ENCODE data around the gene FARS2.

FARS2 gene

GRCh38 chr6:5361396-5361795 lies 100.1 kb downstream of the FARS2 start:
- H3K27me3 Mint-ChIP-seq, result no peaks in the 10 kb centered on the region
- no peak overlapping the region for H3K4me3 Mint-ChIP-seq
- no peaks in the 10 kb centered on the region for H3K9me3 Mint-ChIP-seq
- ATAC-seq (replicated peaks) (no peak), DNase-seq (no peak)
- H3K4me1 Mint-ChIP-seq (ENCODE audit: low read depth in 2 of 2), result peaks cover 10 to 15% of the 10 kb centered on the region in 2 donors
- no peaks in the 10 kb centered on the region for H3K36me3 Mint-ChIP-seq (ENCODE audit: insufficient read depth)
- H3K27ac Mint-ChIP-seq, result no peak overlapping the region

- DNase-seq (no peak), ATAC-seq (replicated peaks) (no peak)
- no peaks in the 10 kb centered on the region for H3K27me3 Mint-ChIP-seq
- H3K36me3 Mint-ChIP-seq (ENCODE audit: insufficient read depth), result no peaks in the 10 kb centered on the region
- H3K4me1 Mint-ChIP-seq (ENCODE audit: low read depth in 2 of 2), result peaks cover 9 to 17% of the 10 kb centered on the region in 2 donors
- H3K9me3 Mint-ChIP-seq, result no peaks in the 10 kb centered on the region
- H3K27ac Mint-ChIP-seq, result no peak overlapping the region
- no peak overlapping the region for H3K4me3 Mint-ChIP-seq
These were observed 104.3 kb downstream of the FARS2 start for GRCh38 chr6:5365436-5366195.

GRCh38 chr6:5366941-5367340 lies 105.6 kb downstream of the FARS2 start:
- no peak overlapping the region for H3K4me3 Mint-ChIP-seq
- H3K27me3 Mint-ChIP-seq, result no peaks in the 10 kb centered on the region
- H3K27ac Mint-ChIP-seq, result no peak overlapping the region
- ATAC-seq (replicated peaks) (no peak), DNase-seq (no peak)
- H3K9me3 Mint-ChIP-seq, result no peaks in the 10 kb centered on the region
- peaks cover 9 to 17% of the 10 kb centered on the region in 2 donors for H3K4me1 Mint-ChIP-seq (ENCODE audit: low read depth in 2 of 2)
- H3K36me3 Mint-ChIP-seq (ENCODE audit: insufficient read depth), result peaks cover 2% of the 10 kb centered on the region

- H3K9me3 Mint-ChIP-seq, result no peaks in the 10 kb centered on the region
- no peak for DNase-seq
- peaks cover 2% of the 10 kb centered on the region for H3K36me3 Mint-ChIP-seq (ENCODE audit: insufficient read depth)
- H3K27ac Mint-ChIP-seq, result no peak overlapping the region
- no peaks in the 10 kb centered on the region for H3K27me3 Mint-ChIP-seq
- no peak for ATAC-seq (replicated peaks)
- H3K4me1 Mint-ChIP-seq (ENCODE audit: low read depth in 2 of 2), result peaks cover 9 to 17% of the 10 kb centered on the region in 2 donors
- H3K4me3 Mint-ChIP-seq, result no peak overlapping the region
These were observed 106.2 kb downstream of the FARS2 start for GRCh38 chr6:5367510-5367909.

- Mint-ChIP-seq H3K27ac (no peak overlapping the region), H3K9me3 (no peaks in the 10 kb centered on the region), H3K36me3 (ENCODE audit: insufficient read depth) (peaks cover 6% of the 10 kb centered on the region), H3K4me3 (no peak overlapping the region), H3K27me3 (no peaks in the 10 kb centered on the region), H3K4me1 (ENCODE audit: low read depth in 2 of 2) (peaks cover 0 to 3% of the 10 kb centered on the region in 2 donors)
- no peak for DNase-seq
- no peak for ATAC-seq (replicated peaks)
These were observed 112.1 kb downstream of the FARS2 start for GRCh38 chr6:5373430-5373829.

GRCh38 chr6:5378331-5378730 lies 117.0 kb downstream of the FARS2 start:
- Mint-ChIP-seq H3K4me1 (ENCODE audit: low read depth in 2 of 2) (peaks cover 8 to 9% of the 10 kb centered on the region in 2 donors), H3K27me3 (no peaks in the 10 kb centered on the region), H3K4me3 (no peak overlapping the region), H3K36me3 (ENCODE audit: insufficient read depth) (peaks cover 4% of the 10 kb centered on the region), H3K9me3 (no peaks in the 10 kb centered on the region), H3K27ac (peak overlapping the region in 1 of 2 donors; percentile 30)
- DNase-seq, result no peak
- no peak for ATAC-seq (replicated peaks)

- DNase-seq (no peak), ATAC-seq (replicated peaks) (no peak)
- H3K9me3 Mint-ChIP-seq, result no peaks in the 10 kb centered on the region
- H3K4me1 Mint-ChIP-seq (ENCODE audit: low read depth in 2 of 2), result peaks cover 8 to 9% of the 10 kb centered on the region in 2 donors
- no peak overlapping the region for H3K4me3 Mint-ChIP-seq
- H3K27me3 Mint-ChIP-seq, result no peaks in the 10 kb centered on the region
- peaks cover 4% of the 10 kb centered on the region for H3K36me3 Mint-ChIP-seq (ENCODE audit: insufficient read depth)
- no peak overlapping the region for H3K27ac Mint-ChIP-seq
These were observed 118.4 kb downstream of the FARS2 start for GRCh38 chr6:5379647-5380242.

GRCh38 chr6:5383856-5384255 lies 122.5 kb downstream of the FARS2 start:
- Mint-ChIP-seq H3K9me3 (no peaks in the 10 kb centered on the region), H3K4me3 (no peak overlapping the region), H3K27me3 (no peaks in the 10 kb centered on the region), H3K36me3 (ENCODE audit: insufficient read depth) (no peaks in the 10 kb centered on the region), H3K27ac (no peak overlapping the region), H3K4me1 (ENCODE audit: low read depth in 2 of 2) (peaks cover 8 to 10% of the 10 kb centered on the region in 2 donors)
- DNase-seq (no peak), ATAC-seq (replicated peaks) (no peak)

- H3K27ac Mint-ChIP-seq, result no peak overlapping the region
- DNase-seq, result no peak
- no peak for ATAC-seq (replicated peaks)
- H3K9me3 Mint-ChIP-seq, result no peaks in the 10 kb centered on the region
- no peak overlapping the region for H3K4me3 Mint-ChIP-seq
- H3K27me3 Mint-ChIP-seq, result no peaks in the 10 kb centered on the region
- no peaks in the 10 kb centered on the region for H3K36me3 Mint-ChIP-seq (ENCODE audit: insufficient read depth)
- H3K4me1 Mint-ChIP-seq (ENCODE audit: low read depth in 2 of 2), result peaks cover 10 to 14% of the 10 kb centered on the region in 2 donors
These were observed 123.0 kb downstream of the FARS2 start for GRCh38 chr6:5384276-5384675.

GRCh38 chr6:5388326-5388725 lies 127.0 kb downstream of the FARS2 start:
- no peaks in the 10 kb centered on the region for H3K9me3 Mint-ChIP-seq
- H3K27me3 Mint-ChIP-seq, result no peaks in the 10 kb centered on the region
- H3K27ac Mint-ChIP-seq, result no peak overlapping the region
- no peaks in the 10 kb centered on the region for H3K36me3 Mint-ChIP-seq (ENCODE audit: insufficient read depth)
- DNase-seq, result no peak
- ATAC-seq (replicated peaks), result no peak
- H3K4me3 Mint-ChIP-seq, result no peak overlapping the region
- peaks cover 5 to 19% of the 10 kb centered on the region in 2 donors for H3K4me1 Mint-ChIP-seq (ENCODE audit: low read depth in 2 of 2)

GRCh38 chr6:5389086-5389745 lies 127.9 kb downstream of the FARS2 start:
- Mint-ChIP-seq H3K27ac (no peak overlapping the region), H3K4me1 (ENCODE audit: low read depth in 2 of 2) (peaks cover 7 to 16% of the 10 kb centered on the region in 2 donors), H3K27me3 (no peaks in the 10 kb centered on the region), H3K36me3 (ENCODE audit: insufficient read depth) (no peaks in the 10 kb centered on the region), H3K4me3 (no peak overlapping the region), H3K9me3 (no peaks in the 10 kb centered on the region)
- no peak for DNase-seq
- ATAC-seq (replicated peaks), result no peak

- no peaks in the 10 kb centered on the region for H3K9me3 Mint-ChIP-seq
- H3K36me3 Mint-ChIP-seq (ENCODE audit: insufficient read depth), result no peaks in the 10 kb centered on the region
- no peak overlapping the region for H3K27ac Mint-ChIP-seq
- ATAC-seq (replicated peaks) (no peak), DNase-seq (no peak)
- no peaks in the 10 kb centered on the region for H3K27me3 Mint-ChIP-seq
- peaks cover 7 to 16% of the 10 kb centered on the region in 2 donors for H3K4me1 Mint-ChIP-seq (ENCODE audit: low read depth in 2 of 2)
- H3K4me3 Mint-ChIP-seq, result no peak overlapping the region
These were observed 128.9 kb downstream of the FARS2 start for GRCh38 chr6:5390177-5390576.

- no peaks in the 10 kb centered on the region for H3K36me3 Mint-ChIP-seq (ENCODE audit: insufficient read depth)
- H3K27me3 Mint-ChIP-seq, result no peaks in the 10 kb centered on the region
- H3K4me3 Mint-ChIP-seq, result no peak overlapping the region
- ATAC-seq (replicated peaks) (no peak), DNase-seq (no peak)
- H3K27ac Mint-ChIP-seq, result no peak overlapping the region
- H3K4me1 Mint-ChIP-seq (ENCODE audit: low read depth in 2 of 2), result peaks cover 8 to 11% of the 10 kb centered on the region in 2 donors
- H3K9me3 Mint-ChIP-seq, result no peaks in the 10 kb centered on the region
These were observed 133.0 kb downstream of the FARS2 start for GRCh38 chr6:5394280-5394679.

GRCh38 chr6:5395719-5396118 lies 134.4 kb downstream of the FARS2 start:
- peaks cover 4 to 10% of the 10 kb centered on the region in 2 donors for H3K4me1 Mint-ChIP-seq (ENCODE audit: low read depth in 2 of 2)
- no peaks in the 10 kb centered on the region for H3K9me3 Mint-ChIP-seq
- DNase-seq, result no peak
- peak overlapping the region in 1 of 2 donors; percentile 53 for H3K27ac Mint-ChIP-seq
- no peak overlapping the region for H3K4me3 Mint-ChIP-seq
- no peaks in the 10 kb centered on the region for H3K27me3 Mint-ChIP-seq
- no peaks in the 10 kb centered on the region for H3K36me3 Mint-ChIP-seq (ENCODE audit: insufficient read depth)
- no peak for ATAC-seq (replicated peaks)

Measured in effector memory CD8-positive, alpha-beta T cell (primary cell).